SHP77 (cell line): ENCODE data around the gene GNAS-AS1.
"Not testable (repeated sequence)": the region's sequence is repeated elsewhere in the genome, so short reads cannot be mapped to it uniquely, and the experiment has no call there.

Experiments
- DNase-seq, 2 experiments: peaks; one replicate each; lab custom pipeline; 2025; lab: John Stamatoyannopoulos, UW

GNAS-AS1 gene

DNA sequence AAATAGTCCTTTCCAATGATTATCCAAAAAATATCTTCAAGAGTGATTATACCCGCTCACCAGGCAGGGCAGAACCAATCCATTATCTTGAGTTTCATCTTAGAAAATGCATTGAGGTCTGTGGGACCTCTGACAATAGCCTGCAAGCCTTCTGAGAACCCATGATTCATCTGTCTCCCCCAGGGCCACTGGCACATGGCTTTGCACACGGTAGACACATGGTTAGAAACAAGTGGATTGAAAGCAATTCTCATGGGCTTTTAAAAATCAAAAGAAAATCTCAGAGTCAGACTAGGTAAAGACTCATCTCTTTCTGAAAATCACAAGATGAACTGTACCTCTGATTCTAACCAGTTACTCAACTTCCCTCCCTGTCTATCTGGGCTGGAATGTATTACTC, 15.5 kb downstream of the GNAS-AS1 start:
- no peak for DNase-seq

- no peak for DNase-seq
These were observed 16.8 kb downstream of the GNAS-AS1 start for GRCh38 chr20:58833921-58834320.

GRCh38 chr20:58832457-58832856, 18.2 kb downstream of the GNAS-AS1 start:
- DNase-seq = no peak

DNA sequence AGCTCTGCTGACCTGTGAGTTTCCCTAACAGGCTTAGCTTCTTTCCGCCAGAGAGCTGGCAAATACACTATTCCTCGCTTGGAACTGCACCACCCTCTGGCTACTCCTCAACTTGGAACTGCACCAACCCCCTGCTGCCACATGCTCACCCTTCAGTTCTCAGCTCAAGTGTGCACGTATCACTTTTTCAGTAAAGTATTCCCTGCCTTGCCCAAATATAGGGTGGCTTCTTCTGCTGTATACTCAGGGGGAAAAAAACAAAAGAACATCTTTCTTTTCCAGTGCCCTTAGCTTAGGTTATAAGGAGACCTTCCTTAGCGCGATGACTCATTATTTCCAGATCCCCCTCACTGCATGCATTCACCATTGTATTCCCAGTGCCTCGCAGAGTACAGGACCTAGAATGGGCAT, 21.2 kb downstream of the GNAS-AS1 start:
- DNase-seq = no peak

DNA sequence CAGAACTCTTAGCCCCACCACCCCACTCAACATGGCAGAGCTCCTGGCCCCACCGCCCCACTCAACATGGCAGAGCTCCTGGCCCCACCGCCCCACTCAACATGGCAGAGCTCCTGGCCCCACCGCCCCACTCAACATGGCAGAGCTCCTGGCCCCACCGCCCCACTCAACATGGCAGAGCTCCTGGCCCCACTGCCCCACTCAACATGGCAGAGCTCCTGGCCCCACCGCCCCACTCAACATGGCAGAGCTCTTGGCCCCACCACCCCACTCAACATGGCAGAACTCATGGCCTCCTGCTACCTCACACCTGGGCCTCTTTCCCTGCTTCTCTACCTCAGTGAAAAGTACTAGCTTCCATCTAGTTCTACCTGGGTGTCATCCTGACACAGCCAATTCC, 21.9 kb downstream of the GNAS-AS1 start:
- not testable (repeated sequence) for DNase-seq

DNA sequence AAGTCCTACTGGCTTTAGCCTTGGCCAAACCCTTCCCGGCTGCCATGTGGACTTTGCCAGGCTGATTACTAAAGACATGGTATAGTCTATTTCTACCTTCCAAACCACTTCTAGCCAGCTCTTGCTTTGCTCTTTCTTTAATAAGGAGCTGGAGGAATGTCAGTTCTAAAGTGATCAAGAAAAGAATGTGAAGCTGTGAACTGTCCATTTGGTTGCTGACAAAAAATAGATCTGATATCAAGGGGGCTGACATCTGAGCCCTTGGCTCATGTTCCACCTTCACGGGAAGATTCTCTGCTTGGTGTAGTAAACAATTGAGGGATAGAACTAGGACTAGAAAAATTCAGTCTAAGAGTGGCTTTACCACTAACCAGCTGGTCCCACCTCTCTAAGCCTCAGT, 22.6 kb downstream of the GNAS-AS1 start:
- DNase-seq = no peak

DNA sequence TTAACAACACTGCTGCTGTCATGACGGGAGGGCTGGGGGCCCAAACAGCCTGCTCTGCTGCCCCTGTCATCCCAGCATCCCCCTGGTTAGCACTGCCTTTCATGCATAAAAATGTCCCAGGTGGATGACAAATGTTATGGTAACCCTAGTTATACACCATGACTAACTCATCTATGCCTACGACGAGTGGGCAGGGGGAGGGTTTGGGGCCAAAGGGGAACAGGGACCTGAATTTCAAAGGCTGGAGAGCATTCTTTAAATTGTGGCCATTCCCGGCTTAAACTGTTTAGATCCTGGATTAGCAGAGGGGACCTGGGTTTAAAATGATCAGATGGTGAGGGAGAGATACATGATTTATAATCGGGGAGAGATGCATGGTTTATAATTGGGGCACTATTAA, 24.4 kb downstream of the GNAS-AS1 start:
- DNase-seq = no peak

DNA sequence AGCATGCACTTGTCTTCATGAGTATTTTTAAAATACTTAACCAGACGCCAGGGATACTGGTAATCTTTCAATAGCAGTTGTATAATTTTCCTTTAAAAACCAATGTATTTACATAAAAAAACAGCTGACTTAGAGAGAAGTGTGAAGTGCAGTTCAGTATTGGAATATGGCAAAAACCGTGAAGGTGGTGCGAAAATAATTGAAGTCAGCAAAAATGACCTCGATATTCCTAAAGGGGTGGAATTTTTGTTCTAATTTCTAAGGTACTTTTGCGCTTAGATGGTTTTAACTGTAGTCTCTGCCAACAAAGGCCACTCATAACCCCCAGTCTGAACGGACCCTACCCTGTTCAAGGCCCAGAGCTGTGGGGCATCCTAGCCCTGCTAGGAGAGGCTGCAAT, 25.3 kb downstream of the GNAS-AS1 start:
- DNase-seq = no peak

DNA sequence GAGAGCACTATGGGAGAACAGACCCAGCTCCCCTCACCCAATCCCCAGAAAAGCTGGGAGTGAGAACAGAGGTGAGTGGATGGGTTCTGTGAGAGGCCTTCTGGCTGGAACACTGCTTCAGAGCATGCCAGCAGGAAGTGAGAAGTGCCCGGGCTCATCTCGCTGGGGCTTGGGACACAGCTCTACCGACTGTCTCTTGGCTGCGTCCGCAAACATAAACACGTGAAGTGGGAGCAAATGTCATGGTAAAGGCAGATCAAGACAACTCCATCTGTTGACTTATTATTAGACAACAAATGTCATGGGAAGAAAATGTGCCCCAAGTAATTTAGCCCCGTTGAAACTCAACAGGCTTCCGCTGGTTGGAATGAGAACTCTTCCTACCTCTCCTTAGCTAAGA, 25.9 kb downstream of the GNAS-AS1 start:
- no peak for DNase-seq

DNA sequence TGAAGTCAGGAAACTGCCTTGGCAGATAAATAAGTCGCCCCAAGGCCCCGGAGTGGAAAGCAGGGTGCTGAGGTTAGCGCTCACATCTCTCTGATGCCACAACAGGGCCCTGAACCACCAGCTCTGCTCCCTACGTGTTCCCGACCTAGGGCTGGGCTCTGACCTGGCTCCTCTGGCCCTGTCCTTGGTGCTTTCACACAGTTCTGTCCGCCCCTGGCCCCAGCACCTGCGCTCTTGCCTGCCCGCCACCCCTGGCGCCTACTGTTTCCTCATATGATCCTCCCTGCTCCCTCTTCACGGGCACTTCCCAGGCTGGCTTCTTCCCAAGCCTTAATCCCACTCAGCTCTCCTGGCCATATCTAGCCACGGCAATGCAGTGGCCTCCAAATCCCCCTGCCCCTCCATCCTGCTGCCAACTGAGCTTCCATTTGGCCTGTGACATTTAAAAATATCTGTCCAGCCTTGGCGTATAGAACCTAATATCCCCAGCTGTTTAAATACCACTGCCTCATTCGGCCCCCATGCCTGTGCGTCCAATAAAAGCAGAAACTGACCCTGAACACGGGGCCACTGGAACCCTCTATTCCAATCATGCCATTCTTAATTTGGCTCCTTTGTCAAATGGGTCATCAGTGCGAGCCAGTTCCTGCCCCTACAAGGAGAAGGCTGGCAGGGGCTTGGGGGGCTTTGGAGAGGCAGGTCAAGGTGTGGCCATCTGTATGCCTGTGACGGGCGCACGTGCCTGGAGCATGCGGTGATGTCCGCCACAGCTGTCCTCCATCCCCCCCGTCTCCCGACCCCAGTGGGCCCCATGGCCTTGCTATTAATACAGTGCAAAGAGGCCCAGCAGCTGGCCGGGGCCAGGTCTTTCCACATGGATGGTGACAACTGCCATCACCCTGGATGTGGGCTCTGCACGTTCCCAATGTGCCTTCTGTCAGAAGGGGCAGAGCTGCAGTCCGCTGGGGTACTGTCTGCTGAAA, 27.7 kb downstream of the GNAS-AS1 start:
- no peak for DNase-seq

DNA sequence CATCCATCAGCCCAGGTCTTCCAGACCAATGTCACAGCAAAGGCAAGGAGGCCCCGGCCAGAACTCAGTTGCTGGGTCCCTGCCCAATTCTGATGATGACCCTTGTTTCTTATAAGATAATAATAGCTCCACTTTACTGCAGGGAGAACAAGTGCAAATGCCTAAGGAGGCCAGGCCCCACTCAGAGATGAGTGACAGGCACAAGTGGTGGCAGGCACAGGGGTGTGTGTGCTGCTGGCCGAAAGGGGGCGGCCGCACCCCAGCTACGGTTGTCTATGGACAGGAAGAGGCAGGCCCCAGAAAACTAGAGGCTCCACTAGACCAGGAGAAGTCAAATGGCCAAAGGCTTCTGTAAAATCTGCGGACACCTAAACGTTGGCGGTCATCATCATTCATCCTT, 28.6 kb downstream of the GNAS-AS1 start:
- no peak for DNase-seq

DNA sequence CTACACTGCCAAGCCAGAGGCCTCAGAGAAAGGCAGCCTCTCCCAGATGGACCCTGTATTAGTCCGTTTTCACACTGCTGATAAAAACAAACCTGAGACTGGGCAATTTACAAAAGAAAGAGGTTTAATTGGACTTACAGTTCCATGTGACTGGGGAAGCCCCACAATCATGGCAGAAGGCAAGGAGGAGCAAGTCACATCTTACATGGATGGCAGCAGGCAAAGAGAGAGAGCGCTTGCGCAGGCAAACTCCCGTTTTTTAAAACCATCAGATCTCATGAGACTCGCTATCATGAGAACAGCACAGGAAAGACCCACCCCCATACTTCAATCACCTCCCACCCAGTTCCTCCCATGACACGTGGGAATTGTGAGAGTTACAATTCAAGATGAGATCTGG, 30.2 kb downstream of the GNAS-AS1 start:
- DNase-seq = not testable (repeated sequence)

DNA sequence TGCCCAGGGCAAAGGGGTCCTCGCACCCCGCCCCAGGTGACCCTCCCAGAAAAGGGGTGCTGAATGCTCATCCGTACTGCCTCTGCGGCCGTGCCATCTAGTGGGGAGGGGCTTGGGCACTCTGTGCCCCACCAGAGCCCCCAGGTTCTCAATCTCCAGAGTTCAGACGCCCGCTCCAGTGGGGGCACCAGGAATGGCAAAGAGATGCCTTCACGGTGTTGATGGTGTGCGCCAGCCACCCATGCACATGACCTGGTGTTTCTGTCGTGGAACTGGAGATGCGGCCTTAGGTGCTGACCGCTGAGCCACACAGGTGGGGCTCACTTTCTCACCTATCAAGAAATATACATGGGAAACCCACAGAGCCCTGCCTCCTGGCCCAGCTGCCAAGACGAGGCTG, 30.8 kb downstream of the GNAS-AS1 start:
- no peak for DNase-seq

DNA sequence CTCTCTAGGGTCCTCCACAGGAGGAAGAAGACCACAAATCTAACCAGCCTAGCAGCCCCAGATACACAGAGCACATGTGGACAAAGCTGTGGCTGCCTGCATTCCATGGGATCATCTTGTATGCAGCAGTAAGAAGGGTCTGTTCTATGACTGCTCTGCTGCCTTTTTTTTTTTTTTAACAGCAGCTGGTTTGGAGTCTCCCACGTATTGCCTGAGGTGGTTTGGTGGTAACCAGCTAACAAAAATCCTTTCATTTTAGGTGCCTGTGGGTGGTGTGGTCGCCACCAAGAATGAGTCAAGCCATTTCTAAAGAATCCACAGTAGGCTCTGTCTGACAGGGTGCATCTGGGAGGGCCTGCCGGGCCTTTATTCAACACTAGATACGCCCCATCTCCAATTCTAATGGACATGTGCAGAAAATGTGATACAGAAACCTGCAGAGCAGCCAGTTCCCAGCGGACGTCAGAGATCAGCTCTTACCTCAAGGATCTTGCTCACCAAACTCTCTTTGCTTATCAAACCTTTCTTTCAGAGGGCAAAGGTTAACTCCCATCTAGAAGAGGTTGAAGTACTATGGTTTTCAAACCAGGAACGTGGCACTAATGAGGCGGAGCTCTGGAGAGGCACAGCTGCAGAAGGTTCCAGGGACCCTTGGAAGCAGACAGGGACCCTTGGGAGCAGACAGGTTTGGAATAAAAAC, 32.0 kb downstream of the GNAS-AS1 start:
- DNase-seq = no peak

GRCh38 chr20:58817748-58818147, 33.0 kb downstream of the GNAS-AS1 start:
- no peak for DNase-seq

DNA sequence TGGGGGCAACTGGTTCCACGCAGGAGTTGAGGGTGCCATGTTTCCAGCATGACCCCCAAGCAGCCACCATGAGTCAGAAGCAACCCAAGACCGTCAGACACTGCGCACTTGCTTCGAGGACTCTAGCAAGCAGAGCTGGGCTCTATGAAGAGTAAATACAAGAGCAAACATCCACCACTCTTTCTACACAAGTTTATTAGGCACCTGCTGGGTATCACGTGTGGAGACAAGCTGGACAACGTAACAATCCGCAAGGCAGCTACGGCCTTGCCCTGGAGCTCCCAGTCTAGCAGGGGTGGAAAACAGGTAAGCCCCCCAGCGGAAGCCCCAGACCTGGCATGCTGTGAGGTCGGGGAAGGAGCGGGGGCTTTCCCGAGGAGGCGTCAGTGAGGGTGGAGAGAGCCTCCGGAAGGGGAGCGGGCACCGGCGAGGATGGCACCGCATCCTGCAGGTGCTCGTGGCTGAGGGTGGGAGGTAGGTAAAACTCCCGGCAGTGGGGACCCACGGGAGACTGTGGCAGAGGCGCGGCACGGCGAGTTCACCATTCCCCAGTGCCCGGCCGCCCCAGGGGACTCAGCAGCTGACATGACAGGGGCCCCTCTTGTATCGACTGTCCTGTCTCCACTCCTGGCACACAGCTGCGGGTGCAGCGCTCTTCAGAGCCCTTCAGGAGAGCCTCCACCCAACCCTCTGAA, 33.6 kb downstream of the GNAS-AS1 start:
- no peak for DNase-seq

DNA sequence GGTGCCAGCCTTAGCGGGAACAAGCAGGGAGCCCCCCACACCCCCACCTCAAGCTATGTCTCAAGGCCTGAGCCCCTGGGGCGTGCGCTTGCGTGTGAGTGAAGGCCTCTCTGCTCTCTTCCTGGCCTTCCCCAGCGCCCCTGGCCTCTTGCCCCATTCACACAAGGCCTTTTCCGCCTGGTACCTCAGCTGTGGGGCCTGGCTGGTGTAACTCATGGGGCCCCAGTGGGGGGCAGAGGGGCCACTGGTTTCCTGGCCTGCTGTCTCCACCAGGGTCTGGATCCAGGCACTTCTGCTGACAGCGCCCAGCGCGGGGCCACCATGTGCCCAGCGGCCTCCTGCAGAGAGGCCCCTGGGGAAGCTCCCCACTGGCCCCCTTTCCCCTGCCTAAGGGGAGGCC, 34.7 kb downstream of the GNAS-AS1 start:
- DNase-seq = no peak

- DNase-seq = no peak
These were observed 35.3 kb downstream of the GNAS-AS1 start for GRCh38 chr20:58815448-58815847.

DNA sequence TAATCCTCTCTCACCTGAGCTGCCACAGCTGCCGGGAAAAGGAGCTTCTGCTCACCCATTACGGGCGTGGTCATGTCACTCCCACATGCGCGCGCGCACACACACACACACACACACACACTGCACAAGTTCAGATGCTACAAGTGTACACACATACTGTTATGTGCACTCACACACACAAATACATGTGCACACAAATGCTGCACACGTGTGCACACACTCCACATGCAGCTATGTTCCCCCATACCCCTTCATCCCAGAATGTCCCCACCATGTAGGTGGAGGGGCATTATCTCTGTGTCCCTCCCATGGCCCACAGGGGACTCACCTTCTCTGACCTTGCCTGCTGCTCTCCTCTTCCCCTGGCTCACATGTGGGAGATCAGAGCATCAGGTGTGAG, 37.3 kb downstream of the GNAS-AS1 start:
- no peak for DNase-seq

- DNase-seq = no peak
These were observed 39.4 kb downstream of the GNAS-AS1 start for GRCh38 chr20:58811334-58811733.

- no peak for DNase-seq
These were observed 39.8 kb downstream of the GNAS-AS1 start for GRCh38 chr20:58810879-58811250.

DNA sequence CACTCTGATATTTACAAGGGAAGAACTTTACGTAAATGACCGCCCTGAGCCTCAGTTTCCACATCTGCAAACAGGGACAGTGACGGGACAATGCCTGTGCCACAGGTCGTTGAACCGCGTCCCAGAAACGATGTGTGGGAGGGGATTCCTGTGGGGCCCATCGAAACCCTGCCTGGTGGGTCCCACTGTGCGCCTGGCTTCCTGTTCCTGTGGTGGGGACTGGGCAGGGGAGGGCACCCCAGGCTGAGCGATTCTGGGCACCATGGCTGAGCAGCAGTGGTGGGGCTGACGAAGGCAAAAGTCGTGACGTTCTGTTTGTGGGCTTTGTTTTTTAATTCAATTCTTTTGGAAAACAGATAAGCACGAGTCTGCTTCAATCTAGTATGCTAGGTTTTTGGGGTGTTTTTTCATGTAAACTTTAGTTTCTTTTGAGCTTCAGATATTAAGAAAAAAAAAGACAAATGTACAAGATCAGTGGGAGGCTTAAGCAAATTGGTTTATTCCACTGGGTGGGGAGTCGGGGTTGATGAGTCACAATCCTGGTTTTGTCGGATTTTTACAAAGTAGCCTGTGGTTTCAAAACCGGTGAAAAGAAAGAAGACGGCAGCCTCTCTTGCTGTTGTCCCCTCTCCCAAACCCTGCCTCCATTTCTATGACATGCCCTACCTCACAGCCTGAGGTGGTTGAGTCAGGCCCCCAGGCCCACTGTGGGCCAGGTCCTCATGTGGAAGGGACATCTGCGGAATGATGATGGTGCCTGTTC, 40.4 kb downstream of the GNAS-AS1 start:
- DNase-seq = no peak
